C4-2B (cell line): Measurements from ENCODE around the gene GCLC.

Experiments used
- ZFX ChIP-seq: fragments of 450-650 bp; IDR thresholded peaks from 2 replicates; pipeline ENCODE4 v1.6.1; 2017
- TF ChIP-seq, protein P1 (sequence below): fragments of 450-650 bp; conservative IDR thresholded peaks from 2 replicates; pipeline ENCODE4 v1.5.1; 2017; ENCODE audit warnings: mild to moderate bottlenecking

DNA sequence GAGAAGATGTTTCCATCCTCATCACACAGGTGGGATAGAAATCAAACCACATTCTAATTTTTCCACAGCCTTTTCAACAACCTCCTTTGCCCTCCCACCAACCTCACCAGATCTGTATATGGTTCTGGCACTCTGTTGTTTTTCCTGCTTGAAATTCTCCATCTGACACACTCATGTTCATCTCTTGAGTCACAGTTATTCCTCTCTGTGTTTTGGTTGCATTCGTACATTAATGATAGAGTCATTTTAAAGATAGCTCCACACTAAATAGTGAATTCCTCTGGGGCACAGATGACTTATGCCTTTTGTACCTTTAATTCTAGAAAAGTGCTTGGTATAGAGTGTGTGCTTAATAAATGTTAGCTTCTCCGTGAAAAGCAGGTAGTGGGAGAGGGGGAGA, 1.4 kb upstream of the GCLC start:
- TF ChIP-seq, protein P1, sequence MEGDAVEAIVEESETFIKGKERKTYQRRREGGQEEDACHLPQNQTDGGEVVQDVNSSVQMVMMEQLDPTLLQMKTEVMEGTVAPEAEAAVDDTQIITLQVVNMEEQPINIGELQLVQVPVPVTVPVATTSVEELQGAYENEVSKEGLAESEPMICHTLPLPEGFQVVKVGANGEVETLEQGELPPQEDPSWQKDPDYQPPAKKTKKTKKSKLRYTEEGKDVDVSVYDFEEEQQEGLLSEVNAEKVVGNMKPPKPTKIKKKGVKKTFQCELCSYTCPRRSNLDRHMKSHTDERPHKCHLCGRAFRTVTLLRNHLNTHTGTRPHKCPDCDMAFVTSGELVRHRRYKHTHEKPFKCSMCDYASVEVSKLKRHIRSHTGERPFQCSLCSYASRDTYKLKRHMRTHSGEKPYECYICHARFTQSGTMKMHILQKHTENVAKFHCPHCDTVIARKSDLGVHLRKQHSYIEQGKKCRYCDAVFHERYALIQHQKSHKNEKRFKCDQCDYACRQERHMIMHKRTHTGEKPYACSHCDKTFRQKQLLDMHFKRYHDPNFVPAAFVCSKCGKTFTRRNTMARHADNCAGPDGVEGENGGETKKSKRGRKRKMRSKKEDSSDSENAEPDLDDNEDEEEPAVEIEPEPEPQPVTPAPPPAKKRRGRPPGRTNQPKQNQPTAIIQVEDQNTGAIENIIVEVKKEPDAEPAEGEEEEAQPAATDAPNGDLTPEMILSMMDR = no peak
- no peak for TF ChIP-seq ZFX
